Activated CD8-positive, alpha-beta T cell treated with anti-CD3 and anti-CD28 coated beads, Interleukin-2, amount 10 ng/mL, durations not matched to agents 7 days and 5 days (primary cell): ENCODE measurements around the gene ATP1A3. TPM values are rescaled to one million over a fixed set of nuclear protein-coding genes. Genes with fewer than 3 reads are reported as not detected.
A peak's percentile ranks its signal among the peaks of the same experiment; 100 is the strongest.

Source experiments
- ATAC-seq: fragments of 150-1000 bp; cut with Tn5 transposase; one replicate; pipeline ENCODE4 v1.10.0; 2021; ENCODE audit warnings: moderate library complexity
- CTCF ChIA-PET: fragments of 350-600 bp; sonication (Branson Sonifier 250); formaldehyde crosslinking; loops from one replicate; lab custom pipeline; 2021; ENCODE audit warnings: antibody characterized with exemption; lab: Charles Lee
- POLR2A ChIA-PET: fragments of 350-600 bp; sonication (Branson Sonifier 250); formaldehyde crosslinking; loops from one replicate; lab custom pipeline; 2021; ENCODE audit warnings: antibody characterized with exemption; lab: Charles Lee
- DNase-seq: peaks from one replicate; pipeline ENCODE4 v3.0.0-alpha.2; 2020
- H3K27ac Mint-ChIP-seq: one replicate; pipeline ENCODE4 v1.8.0; 2021; ENCODE audit warnings: mild to moderate bottlenecking, mixed read lengths
- H3K27me3 Mint-ChIP-seq: one replicate; pipeline ENCODE4 v1.8.0; 2021; ENCODE audit warnings: low read depth, mixed read lengths
- H3K36me3 Mint-ChIP-seq: one replicate; pipeline ENCODE4 v1.8.0; 2021; ENCODE audit warnings: low read depth, mixed read lengths
- H3K4me1 Mint-ChIP-seq: one replicate; pipeline ENCODE4 v1.8.0; 2021; ENCODE audit warnings: low read depth, mixed read lengths
- H3K4me3 Mint-ChIP-seq: one replicate; pipeline ENCODE4 v1.8.0; 2021; ENCODE audit warnings: mild to moderate bottlenecking, mixed read lengths
- H3K9me3 Mint-ChIP-seq: one replicate; pipeline ENCODE4 v1.8.0; 2022; ENCODE audit warnings: mixed read lengths; ENCODE audit not compliant: insufficient read depth
- total RNA-seq, 2 experiments: library from RNA; stranded (reverse); gene quantifications; one replicate each; pipeline ENCODE4 v1.2.3, GENCODE V29; 2021

Gene ATP1A3
- total RNA-seq, 2 experiments from 2014 or later = 2.3 to 3.3 TPM

DNA sequence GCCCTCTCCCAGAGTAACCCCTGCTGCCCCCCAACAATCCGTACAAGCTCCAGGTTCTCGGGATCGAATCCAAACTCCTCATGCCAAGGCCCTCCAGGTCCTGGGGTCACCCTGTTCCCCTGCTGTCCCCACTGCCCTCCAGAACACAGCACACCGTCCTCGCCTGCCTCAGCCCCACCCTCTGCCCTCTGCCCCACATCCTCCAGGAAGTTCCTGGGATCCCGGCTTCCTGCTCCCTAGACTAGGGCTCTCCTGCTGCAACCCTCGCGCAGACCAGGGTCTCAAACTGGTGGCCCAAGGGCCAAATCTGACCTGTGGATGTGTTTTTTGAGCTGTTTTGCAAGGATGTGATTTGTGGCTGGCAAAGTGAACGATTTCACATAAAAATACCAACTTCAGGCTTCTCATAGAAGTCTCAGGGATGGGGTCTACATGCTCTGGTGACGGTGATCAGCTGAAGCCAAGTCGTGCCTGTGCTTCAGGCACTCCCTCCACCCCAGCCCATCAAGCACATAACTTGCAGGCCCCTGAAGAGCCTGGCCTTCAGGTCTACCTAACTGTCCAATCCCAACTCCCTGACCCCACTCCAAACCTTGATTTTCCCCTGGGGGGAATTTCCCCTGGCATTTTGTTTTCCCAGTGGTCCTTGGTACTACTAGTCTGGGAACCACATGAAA, 36.7 kb downstream of the ATP1A3 start:
- ChIA-PET CTCF (interaction anchor here (0.9 to 4.3 kb wide), 8 partner anchors 11 to 164 kb away, joined by 3 to 31 read pairs (median 6); partner anchors contain the start of gene RPS19), POLR2A (interaction anchor here (0.8 to 3.9 kb wide), 3 partner anchors 11 to 85 kb away, joined by 3 to 14 read pairs (median 3); no protein-coding TSS in a partner anchor)
- ATAC-seq = no peak
- H3K4me3 Mint-ChIP-seq = peak overlapping the region; percentile 89
- peak overlapping the region; percentile 78 for H3K27ac Mint-ChIP-seq
- H3K36me3 Mint-ChIP-seq = peaks cover 7% of the 10 kb centered on the region
- H3K4me1 Mint-ChIP-seq = peaks cover 20% of the 10 kb centered on the region
- no peaks in the 10 kb centered on the region for H3K9me3 Mint-ChIP-seq
- H3K27me3 Mint-ChIP-seq = no peaks in the 10 kb centered on the region
- no peak for DNase-seq

DNA sequence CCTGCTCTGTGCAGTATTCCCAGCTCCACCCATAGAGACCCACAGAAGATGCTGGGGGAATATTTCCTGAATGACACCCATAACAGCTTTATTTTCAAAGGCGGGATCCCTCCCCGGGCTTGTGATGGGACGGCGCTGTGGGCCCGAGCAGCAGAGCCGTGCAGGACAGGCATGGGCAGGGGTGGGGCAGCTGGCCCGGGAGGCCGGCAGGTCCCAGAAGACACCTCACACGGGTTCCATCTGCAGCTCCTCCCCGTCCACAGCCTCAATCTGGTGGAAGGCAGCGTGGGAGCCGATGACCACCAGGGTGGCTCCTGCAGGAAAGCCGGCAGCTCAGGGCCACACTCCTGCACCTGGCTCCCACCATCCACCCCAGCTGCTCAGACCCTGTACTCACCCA, 37.4 kb downstream of the ATP1A3 start:
- Mint-ChIP-seq H3K9me3 (no peaks in the 10 kb centered on the region), H3K27me3 (no peaks in the 10 kb centered on the region), H3K27ac (peak overlapping the region; percentile 18), H3K36me3 (peaks cover 7% of the 10 kb centered on the region), H3K4me3 (no peak overlapping the region), H3K4me1 (peaks cover 22% of the 10 kb centered on the region)
- CTCF ChIA-PET = interaction anchor here (0.9 to 4.3 kb wide), 6 partner anchors 11 to 163 kb away, joined by 3 to 31 read pairs (median 14); partner anchors contain the start of gene RPS19
- DNase-seq (no peak), ATAC-seq (no peak)
- POLR2A ChIA-PET = interaction anchor here (3.9 kb wide), 1 partner anchor 11 kb away, joined by 14 read pairs; no protein-coding TSS in a partner anchor

DNA sequence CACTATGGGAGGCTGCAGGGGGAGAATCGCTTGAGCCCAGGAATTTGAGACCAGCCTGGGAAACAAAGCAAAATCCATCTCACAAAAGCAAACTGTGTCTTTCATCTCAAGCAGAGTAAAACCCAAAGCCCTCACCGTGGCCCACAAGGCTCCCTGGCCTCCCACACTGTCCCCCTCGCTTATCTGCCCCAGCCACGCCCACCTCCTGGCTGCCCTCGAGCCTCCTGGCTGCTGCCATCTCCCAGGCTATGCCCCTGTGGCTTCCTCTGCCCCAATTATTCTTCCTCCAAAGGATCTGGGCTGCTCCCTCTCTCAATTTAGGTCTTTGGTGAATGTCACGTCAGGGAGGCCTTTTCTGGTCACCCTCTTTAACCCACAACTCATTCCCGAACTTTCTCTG, 38.5 kb downstream of the ATP1A3 start:
- ATAC-seq (no peak), DNase-seq (no peak)
- Mint-ChIP-seq H3K4me3 (no peak overlapping the region), H3K27me3 (no peaks in the 10 kb centered on the region), H3K36me3 (peaks cover 7% of the 10 kb centered on the region), H3K4me1 (peaks cover 28% of the 10 kb centered on the region), H3K9me3 (no peaks in the 10 kb centered on the region), H3K27ac (no peak overlapping the region)
- ChIA-PET POLR2A (interaction anchor here (3.9 kb wide), 1 partner anchor 10 kb away, joined by 14 read pairs; no protein-coding TSS in a partner anchor), CTCF (interaction anchor here (0.6 to 4.3 kb wide), 3 partner anchors 82 to 653 kb away, joined by 3 to 31 read pairs (median 3); no protein-coding TSS in a partner anchor)

- ChIA-PET POLR2A (interaction anchor here (0.9 to 1.9 kb wide), 2 partner anchors 9 to 15 kb away, joined by 3 to 5 read pairs; no protein-coding TSS in a partner anchor), CTCF (interaction anchor here (0.6 to 4.3 kb wide), 13 partner anchors 9 to 160 kb away, joined by 3 to 42 read pairs (median 4); partner anchors contain the start of gene RPS19)
- Mint-ChIP-seq H3K9me3 (no peaks in the 10 kb centered on the region), H3K4me3 (no peak overlapping the region), H3K27me3 (peaks cover 3% of the 10 kb centered on the region), H3K27ac (peak overlapping the region; percentile 49), H3K4me1 (peaks cover 28% of the 10 kb centered on the region), H3K36me3 (peaks cover 2% of the 10 kb centered on the region)
- ATAC-seq = peak; percentile 83
- DNase-seq = peak; percentile 90
Observed at GRCh38 chr19:41951686-41952172, 42.3 kb downstream of the ATP1A3 start.

GRCh38 chr19:41947091-41947490, 46.9 kb downstream of the ATP1A3 start:
- Mint-ChIP-seq H3K27me3 (peaks cover 11% of the 10 kb centered on the region), H3K9me3 (no peaks in the 10 kb centered on the region), H3K4me3 (no peak overlapping the region), H3K27ac (peak overlapping the region; percentile 63), H3K4me1 (peaks cover 56% of the 10 kb centered on the region), H3K36me3 (no peaks in the 10 kb centered on the region)
- ChIA-PET CTCF (interaction anchor here (0.8 to 3.6 kb wide), 6 partner anchors 10 to 154 kb away, joined by 3 to 27 read pairs (median 11); partner anchors contain the start of genes RABAC1 and RPS19), POLR2A (interaction anchor here (1.0 to 3.2 kb wide), 3 partner anchors 11 to 75 kb away, joined by 3 to 36 read pairs (median 14); partner anchors contain the start of gene RABAC1)
- ATAC-seq = no peak
- DNase-seq = no peak

DNA sequence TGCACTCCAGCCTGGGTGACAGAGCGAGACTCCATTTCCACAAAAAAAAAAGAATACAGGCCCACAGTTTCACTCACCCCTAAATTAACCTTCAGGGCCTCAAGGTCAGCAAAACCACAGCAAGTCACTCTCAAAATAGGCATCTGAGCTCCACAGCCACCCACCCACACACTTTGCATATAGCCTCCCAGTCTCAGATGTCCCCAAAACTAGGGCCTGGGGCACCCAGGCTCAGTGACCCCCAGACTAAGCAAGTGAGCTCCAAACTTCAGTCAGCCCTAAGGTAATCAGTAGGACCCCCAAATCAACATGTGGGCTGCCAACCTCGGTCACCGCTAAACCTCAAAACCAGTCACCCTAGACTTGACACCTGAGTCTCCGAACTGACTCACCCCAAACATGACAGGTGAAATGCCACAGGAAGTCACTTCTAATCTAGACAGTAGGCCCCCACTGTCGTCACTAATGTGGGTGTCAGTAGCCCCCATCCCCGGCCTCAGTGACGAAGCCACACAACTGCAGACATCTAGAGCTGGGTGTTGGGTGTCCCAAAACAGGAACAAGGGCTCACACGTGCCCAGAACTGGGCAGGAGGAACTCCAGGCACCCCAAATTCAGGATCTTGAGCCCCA, 48.8 kb downstream of the ATP1A3 start:
- peak overlapping the region; percentile 90 for H3K27ac Mint-ChIP-seq
- ATAC-seq = peak; percentile 82
- peaks cover 53% of the 10 kb centered on the region for H3K4me1 Mint-ChIP-seq
- peak; percentile 93 for DNase-seq
- peaks cover 23% of the 10 kb centered on the region for H3K27me3 Mint-ChIP-seq
- ChIA-PET CTCF (interaction anchor here (0.9 to 3.6 kb wide), 12 partner anchors 8 to 85 kb away, joined by 3 to 27 read pairs (median 6); partner anchors contain the start of genes ERFL, RABAC1 and RPS19), POLR2A (interaction anchor here (0.6 to 3.2 kb wide), 12 partner anchors 12 to 85 kb away, joined by 3 to 36 read pairs (median 4); partner anchors contain the start of genes RABAC1 and RPS19)
- peaks cover 2% of the 10 kb centered on the region for H3K36me3 Mint-ChIP-seq
- H3K9me3 Mint-ChIP-seq = no peaks in the 10 kb centered on the region
- peak overlapping the region; percentile 34 for H3K4me3 Mint-ChIP-seq

GRCh38 chr19:41944336-41944735, 49.7 kb downstream of the ATP1A3 start:
- H3K4me3 Mint-ChIP-seq = no peak overlapping the region
- peaks cover 20% of the 10 kb centered on the region for H3K27me3 Mint-ChIP-seq
- peaks cover 48% of the 10 kb centered on the region for H3K4me1 Mint-ChIP-seq
- H3K27ac Mint-ChIP-seq = peak overlapping the region; percentile 26
- ATAC-seq (no peak), DNase-seq (no peak)
- H3K36me3 Mint-ChIP-seq = peaks cover 2% of the 10 kb centered on the region
- H3K9me3 Mint-ChIP-seq = no peaks in the 10 kb centered on the region
- ChIA-PET POLR2A (interaction anchor here (1.0 to 3.2 kb wide), 4 partner anchors 13 to 84 kb away, joined by 3 to 36 read pairs (median 13); partner anchors contain the start of genes RABAC1 and RPS19), CTCF (interaction anchor here (1.9 to 3.6 kb wide), 3 partner anchors 14 to 71 kb away, joined by 12 to 26 read pairs (median 24); partner anchors contain the start of gene RABAC1)

DNA sequence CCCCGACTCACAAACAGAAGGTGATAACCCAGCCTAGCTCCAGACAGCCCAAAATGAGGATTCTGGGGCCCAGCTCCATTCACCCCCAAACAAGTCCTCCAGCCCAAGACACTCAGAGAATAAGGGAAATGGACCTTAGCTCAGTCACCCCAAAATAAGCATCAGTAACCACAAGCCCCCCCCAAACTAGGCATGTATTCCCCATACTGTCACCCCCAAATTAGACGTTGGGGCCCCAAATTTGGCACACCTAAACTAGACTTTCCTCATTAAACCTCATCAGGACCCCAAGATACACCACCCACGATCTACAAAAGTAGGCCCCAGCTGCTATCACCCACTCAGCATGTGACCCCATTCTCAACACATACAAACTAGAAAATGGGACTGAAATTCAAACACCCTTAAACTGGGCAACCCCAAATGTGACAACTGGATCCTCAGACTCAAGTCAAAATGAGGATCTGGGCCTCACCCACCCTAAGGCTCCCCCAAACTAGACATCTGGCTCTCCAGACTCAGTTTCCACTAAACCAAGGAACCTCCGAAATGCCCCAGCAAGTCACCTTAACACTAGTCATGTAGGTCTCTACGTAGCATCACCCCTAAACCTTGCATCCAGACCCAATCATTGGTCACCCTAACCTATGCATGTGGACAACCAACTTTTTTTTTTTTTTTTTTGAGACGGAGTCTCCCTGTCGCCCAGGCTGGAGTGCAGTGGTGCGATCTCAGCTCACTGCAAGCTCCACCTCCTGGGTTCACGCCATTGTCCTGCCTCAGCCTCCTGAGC, 52.4 kb downstream of the ATP1A3 start:
- peaks cover 26% of the 10 kb centered on the region for H3K27me3 Mint-ChIP-seq
- peak overlapping the region; percentile 34 for H3K4me3 Mint-ChIP-seq
- DNase-seq (no peak), ATAC-seq (no peak)
- CTCF ChIA-PET = interaction anchor here (1.1 kb wide), 1 partner anchor 87 kb away, joined by 3 read pairs; no protein-coding TSS in a partner anchor
- H3K27ac Mint-ChIP-seq = peak overlapping the region; percentile 46
- peaks cover 2% of the 10 kb centered on the region for H3K36me3 Mint-ChIP-seq
- POLR2A ChIA-PET = no interaction called here
- H3K4me1 Mint-ChIP-seq = peaks cover 43% of the 10 kb centered on the region
- no peaks in the 10 kb centered on the region for H3K9me3 Mint-ChIP-seq

DNA sequence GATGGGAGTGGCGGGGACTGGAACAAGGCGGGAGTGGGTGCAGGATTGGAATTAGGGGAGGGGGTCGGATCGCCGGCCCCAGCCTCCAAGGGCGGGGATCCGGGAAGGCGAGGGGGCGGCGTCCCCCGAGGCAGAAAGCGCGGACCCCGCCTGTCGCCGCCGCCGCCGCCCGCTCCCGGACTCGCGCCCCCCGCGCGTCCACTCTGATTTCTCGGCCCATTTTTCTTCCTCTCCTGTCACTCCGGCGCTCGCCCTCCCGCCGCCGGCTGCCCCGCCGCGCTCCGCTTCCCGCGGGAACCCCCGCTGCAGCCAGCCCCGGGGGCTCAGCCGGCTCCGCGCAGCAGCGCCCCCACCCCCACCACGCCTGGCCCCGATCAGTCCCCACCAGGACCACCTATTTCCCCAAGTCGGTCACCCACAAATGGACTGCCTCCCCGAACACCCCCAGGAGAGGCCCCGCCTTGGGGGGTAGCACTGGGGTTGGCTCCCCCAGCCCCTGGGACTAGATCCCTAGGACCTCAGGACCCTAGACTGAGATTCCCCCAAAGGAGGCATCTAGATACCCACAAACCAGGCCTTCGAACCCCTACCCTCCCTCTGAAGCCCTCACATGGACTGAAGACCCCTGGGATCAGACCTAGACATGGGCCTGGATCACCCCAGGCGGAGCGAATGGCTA, 53.2 kb downstream of the ATP1A3 start:
- H3K36me3 Mint-ChIP-seq = peaks cover 2% of the 10 kb centered on the region
- ChIA-PET CTCF (interaction anchor here (1.0 to 1.1 kb wide), 2 partner anchors 67 to 88 kb away, joined by 3 read pairs; no protein-coding TSS in a partner anchor), POLR2A (no interaction called here)
- DNase-seq (no peak), ATAC-seq (no peak)
- peaks cover 42% of the 10 kb centered on the region for H3K4me1 Mint-ChIP-seq
- H3K9me3 Mint-ChIP-seq = no peaks in the 10 kb centered on the region
- H3K4me3 Mint-ChIP-seq = peak overlapping the region; percentile 64
- H3K27me3 Mint-ChIP-seq = peaks cover 30% of the 10 kb centered on the region
- peak overlapping the region; percentile 46 for H3K27ac Mint-ChIP-seq
